Activated T-cell treated with anti-CD3 and anti-CD28 coated beads for 48 hours (primary cell): ENCODE measurements around the gene PRR14L.
"Not testable (repeated sequence)": the region's sequence is repeated elsewhere in the genome, so short reads cannot be mapped to it uniquely, and the experiment has no call there.

Experiments
- DNase-seq: peaks from one replicate; pipeline ENCODE4 v3.0.0-alpha.2; 2020; ENCODE audit warnings: low read depth

Gene PRR14L

GRCh38 chr22:31749636-31750364 is at the start of gene PRR14L:
Gene PRR14L (minus strand): TSS chr22:31750132. CDS start chr22:31738860, 11,272 bp downstream.
- DNase-seq: peak; percentile 99

DNA sequence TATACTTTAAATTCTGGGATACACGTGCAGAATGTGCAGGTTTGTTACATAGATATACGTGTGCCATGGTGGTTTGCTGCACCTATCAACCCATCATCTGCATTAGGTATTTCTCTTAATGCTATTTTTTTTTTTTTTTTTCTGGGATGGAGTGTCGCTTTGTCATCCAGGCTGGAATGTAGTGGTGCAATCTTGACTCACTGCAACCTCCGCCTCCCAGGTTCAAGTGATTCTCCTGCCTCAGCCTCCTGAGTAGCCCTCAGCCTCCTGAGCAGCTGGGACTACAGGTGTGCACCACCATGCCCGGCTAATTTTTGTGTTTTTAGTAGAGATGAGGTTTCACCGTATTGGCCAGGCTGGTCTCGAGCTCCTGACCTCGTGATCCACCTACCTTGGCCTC is 49.4 kb upstream of the PRR14L start:
- not testable (repeated sequence) for DNase-seq

DNA sequence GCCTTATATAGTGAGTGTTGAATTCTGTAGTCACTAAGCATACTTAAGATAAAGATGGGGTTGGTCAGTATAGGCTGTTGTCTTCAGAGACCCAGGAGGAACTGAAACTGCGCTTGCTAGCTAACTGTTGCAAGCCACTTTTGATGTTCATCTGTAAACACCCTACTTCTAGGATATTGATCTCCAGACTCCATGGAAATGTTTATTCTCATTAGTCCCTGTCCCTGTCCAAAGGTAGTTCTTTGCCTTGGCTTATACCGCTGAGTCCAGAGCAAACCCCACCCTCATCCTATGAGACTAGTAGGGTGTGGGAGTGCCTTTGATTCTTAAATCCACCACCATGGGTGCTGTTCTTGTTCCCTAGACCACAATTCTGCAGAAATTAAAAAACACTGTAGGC is 40.3 kb upstream of the PRR14L start:
- DNase-seq: no peak

DNA sequence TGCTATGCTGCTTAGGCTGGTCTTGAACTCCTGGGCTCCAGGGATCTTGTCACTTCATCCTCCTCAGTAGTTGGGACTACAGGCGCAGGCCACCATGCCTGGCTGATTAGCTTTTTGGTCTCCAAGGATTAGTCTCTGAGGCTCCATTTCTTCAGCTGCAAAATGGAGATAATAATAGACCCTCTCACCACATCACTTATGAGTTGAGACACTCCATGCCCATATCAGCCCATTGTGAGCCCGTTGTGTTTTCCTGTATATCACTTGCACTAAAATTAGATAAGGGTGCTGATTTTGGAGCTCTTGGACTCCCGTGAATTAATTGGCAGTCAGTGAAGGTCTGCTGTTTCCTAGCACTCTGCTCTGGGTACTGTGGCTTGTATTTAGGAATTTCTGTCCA is 39.9 kb upstream of the PRR14L start:
- no peak for DNase-seq

- no peak for DNase-seq
These were observed 26.3 kb upstream of the PRR14L start for GRCh38 chr22:31776231-31776630.

GRCh38 chr22:31773416-31773815 is 23.5 kb upstream of the PRR14L start:
- DNase-seq: no peak

DNA sequence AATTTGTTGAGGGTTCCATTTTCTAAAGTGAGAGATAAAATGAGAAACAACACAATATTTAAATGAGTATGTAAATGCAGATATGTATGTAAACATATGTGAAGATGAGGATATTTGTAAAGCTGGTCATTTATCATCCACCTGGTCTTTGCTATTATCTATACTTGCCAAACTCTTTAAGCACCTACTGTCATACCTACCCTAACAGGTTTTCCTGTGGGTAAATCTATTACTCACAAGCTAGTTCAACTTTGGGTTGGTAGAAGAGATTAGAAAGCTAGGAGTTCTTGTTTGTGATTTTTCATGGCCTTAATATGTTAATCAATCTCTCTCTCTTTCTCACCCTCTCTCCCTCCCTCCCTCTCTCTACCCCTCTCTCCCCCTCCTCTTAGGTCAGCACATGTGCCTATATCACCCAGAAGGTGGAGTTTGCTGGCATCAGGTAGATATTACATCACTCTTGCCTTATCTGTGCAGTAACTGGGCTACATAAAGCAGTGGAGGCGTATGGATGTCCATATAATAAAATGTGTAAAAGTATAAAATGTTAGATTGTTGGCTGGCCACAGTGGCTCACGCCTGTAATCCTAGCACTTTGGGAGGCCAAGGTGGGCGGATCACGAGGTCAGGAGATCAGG is 18.6 kb upstream of the PRR14L start:
- DNase-seq: no peak

DNA sequence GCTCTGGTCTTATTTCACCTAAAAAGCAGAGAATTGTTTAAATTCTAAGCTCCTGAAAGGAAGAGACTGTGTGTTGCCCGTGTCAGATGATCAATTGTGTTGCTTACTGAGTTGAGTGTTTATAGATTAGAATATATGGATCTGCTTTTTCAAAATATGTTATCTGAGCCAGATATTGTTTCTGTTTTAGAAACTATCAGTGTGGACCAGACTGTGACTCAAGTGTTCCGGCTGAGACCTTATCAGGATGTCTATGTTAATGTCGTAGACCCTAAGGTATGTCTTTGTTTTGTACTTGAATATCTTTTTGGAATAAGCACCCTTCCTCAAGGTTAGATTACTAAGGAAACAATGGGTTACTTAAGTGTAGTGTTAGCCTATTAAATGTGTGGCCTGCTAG is 14.9 kb upstream of the PRR14L start:
- no peak for DNase-seq

GRCh38 chr22:31758860-31759259 is 8.9 kb upstream of the PRR14L start:
- not testable (repeated sequence) for DNase-seq

GRCh38 chr22:31757265-31757664 is 7.3 kb upstream of the PRR14L start:
- DNase-seq: no peak

- no peak for DNase-seq
These were observed 4.9 kb upstream of the PRR14L start for GRCh38 chr22:31754813-31755212.

- DNase-seq: peak; percentile 98
These were observed 3.9 kb upstream of the PRR14L start, which contains the start of gene DEPDC5 for GRCh38 chr22:31753634-31754501. Gene DEPDC5 (plus strand): TSS chr22:31754019. CDS start chr22:31754922, 903 bp downstream.

DNA sequence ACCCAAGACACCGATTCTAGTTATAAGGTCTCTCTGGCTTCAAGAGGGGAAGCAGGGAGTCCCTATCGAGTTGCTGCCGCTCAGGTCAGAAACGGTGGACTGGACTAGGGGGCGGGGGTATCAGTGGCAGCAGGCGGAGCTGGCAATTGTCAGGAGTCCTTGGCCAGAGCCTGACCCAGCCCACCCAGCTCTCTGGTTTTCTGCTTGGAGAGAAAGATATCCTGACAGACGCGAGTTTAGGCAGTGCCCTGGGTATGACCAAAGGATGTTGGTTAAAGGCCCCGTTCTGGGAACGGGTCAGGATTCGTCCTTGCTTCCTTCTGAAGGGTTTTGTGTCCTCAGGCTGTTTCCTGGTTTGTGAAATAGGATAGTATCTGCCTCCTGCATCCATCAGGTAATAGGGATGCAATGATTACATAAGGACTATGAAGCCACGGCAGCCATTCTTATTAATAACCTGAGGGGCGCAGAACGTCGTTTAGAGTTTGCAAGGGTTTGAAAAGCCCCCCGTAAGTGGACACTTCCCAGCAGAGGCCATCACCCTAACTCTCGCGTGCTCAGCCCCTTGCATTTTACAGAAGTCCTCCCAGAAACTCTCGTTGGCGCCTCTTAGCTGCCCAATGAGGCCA is 3.2 kb upstream of the PRR14L start:
- no peak for DNase-seq

DNA sequence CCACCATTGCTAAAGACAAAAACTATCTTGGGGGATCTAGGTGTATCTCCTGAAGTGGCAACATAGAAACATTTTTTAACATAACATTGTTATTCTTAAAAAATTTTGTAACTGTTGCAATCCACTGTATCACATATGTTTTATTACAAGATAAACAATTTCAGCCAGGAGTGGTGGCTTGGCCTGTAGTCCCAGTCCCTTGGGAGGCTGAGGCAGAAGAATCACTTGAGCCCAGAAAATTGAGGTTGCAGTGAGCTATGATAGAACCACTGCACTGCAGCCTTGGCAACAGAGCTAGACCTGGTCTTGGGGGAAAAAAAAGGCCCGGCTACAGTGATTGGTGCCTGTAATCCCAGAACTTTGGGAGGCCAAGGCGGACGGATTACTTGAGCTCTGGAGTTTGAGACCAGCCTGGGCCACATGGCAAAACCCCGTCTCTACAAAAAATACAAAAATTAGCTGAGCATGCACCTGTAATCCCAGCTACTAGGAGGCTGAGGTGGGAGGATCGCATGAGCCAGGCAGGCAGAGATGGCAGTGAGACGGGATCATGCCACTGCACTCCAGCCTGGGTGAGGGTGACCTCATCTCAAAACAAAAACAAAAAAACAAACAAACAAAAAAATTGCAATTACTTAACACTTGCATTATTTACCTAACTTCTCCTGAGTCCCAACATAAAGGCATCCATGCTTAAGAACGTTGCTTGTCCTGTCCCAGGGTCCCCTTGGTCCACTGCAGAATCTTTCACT is 2.3 kb upstream of the PRR14L start:
- no peak for DNase-seq

DNA sequence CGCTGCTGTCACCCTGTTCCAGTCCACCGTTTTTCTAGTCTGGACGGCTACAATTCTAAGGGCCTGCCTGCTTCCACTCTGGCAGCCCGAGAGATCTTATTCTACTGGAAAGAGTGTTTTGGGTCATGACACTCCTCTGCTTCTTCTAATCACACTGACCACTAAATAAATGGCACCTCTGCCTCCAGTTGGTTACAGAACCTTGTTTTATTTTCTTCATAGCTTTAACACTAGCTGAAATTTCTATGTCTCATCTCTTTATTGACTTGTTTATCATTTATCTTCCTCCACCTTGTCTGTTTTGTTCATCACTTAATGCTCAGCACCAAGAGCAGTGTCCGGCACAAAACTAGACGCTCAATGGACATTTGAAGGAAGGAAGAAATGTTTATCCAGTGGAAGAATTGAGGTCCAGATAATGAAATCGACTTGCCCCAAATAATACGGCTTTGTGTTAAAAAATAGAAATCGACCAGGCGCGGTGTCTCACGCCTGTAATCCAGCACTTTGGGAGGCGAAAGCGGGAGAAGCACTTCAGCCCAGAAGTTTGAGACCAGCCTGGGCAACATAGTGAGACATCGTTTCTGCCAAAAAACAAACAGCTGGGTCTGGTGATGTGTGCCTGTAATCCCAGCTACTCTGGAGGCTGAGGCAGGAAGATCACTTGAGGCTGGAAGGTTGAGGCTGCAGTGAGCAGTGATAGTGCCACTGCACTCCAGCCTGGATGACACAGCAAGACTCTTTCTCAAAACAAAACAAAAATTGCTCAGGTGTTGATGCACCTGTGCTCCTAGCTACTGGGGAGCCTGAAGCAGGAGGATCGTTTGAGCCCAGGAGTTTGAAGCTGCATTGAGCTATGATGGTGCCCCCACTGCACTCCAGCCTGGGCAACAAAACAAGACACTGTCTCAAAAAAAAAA is 693 bp upstream of the PRR14L start:
- no peak for DNase-seq

DNA sequence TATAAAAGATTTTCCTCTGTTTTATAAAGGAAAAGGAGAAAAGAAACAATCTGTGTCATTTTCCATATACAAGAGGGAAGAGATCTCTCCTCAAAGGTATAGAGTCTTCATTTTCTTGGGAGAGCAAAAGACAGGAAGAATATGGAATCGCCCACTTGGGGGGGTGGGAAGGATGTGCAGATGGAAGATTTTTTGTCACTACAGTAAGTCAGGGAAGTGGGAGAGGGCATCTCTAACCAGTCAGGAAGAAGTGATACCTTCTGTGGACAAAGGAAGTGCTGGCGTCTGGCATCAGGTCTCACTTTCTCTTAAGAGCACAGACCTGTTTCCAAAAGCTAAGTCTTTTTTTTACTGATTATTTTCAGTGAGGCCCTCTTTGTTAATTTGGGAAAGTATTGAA is 1.4 kb downstream of the PRR14L start:
- no peak for DNase-seq

- DNase-seq: no peak
These were observed 2.5 kb downstream of the PRR14L start for GRCh38 chr22:31747441-31747840.

DNA sequence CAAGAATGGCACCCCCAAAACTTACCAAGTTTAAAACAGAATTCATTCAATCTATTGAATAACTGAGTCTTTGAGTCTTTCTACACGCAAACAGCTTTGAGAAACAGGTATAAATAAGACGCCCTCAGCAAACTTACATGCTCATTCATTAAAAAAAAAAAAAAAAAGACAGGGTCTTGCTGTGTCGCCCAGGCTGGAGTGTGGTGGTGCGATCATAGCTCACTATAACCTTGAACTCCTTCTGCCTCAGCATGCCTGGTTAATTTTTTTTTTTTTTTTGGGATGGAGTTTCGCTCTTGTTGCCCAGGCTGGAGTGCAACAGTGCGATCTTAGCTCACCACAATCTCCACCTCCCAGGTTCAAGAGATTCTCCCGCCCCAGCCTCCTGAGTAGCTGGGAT is 6.1 kb downstream of the PRR14L start:
- no peak for DNase-seq

DNA sequence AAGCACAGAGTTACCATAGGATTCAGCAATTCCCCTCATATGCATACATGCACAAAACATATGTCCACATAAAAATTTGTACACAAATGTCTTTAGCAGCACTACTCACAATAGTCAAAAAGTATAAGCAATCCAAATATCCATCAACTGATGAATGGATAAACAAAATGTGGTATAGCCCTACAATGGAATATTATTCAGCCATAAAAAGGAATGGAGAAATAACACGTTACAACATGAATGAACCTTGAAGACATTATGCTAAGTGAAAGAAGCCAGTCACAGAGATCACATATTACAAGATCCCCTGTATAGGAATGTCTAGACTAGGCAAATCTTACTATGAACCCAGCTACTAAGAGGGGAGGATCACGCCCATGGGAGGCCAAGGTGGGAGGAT is 7.2 kb downstream of the PRR14L start:
- DNase-seq: no peak

DNA sequence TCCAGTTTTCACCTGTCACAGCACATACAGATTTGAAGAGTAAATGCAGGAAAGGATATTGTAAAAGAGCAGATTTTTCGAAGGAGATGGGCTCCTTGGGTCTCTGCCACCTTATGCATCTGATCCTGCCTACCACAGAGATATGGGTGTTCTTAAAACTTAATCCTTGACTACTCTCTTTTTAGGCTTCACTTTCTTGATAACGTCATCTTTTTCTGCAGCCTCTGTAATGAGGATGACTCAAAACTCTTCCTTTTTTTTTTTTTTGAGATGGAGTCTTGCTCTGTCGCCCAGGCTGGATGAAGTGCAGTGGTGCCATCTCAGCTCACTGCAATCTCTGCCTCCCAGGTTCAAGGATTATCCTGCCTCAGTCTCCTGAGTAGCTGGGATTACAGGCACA is 7.8 kb downstream of the PRR14L start:
- DNase-seq: no peak
